Muscle of arm (tissue), 12 donors: ENCODE measurements around the gene NUP214. TPM values are rescaled to one million over a fixed set of nuclear protein-coding genes. Genes with fewer than 3 reads are reported as not detected.
"Not testable (repeated sequence)": the region's sequence is repeated elsewhere in the genome, so short reads cannot be mapped to it uniquely, and the experiment has no call there.

Experiments
- DNase-seq: peaks from one replicate; pipeline ENCODE4 v3.0.0-alpha.2; 2013
- polyA plus RNA-seq, 12 donors: library from polyadenylated mRNA; unstranded; fragments of 120-200 nt; gene quantifications; one replicate each; pipeline ENCODE4 v1.2.1, GENCODE V29; 2013; ENCODE audit not compliant: insufficient read length in 12 of 12

The NUP214 gene
- polyA plus RNA-seq, 12 donors: 22.6 to 142 (median 27.5) TPM; not detected in 1

DNA sequence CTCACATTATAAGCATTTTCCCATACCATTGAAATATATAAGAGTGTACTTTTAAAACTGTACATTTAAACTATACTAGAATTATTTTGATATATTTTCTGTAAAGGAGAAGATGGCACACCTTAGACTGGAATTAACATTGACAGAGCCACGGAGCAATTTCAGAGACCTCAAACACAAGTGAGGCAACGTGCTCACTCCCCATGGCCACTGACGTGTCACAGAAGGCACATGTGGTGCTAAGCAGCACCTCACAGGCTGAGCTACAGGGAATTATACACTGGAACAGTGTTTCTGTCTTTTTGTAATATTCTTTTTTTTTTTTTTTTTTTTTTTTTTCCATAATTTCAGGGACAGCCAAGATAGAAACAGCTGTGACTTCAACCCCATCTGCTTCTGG is 66.5 kb downstream of the NUP214 start:
- no peak for DNase-seq

DNA sequence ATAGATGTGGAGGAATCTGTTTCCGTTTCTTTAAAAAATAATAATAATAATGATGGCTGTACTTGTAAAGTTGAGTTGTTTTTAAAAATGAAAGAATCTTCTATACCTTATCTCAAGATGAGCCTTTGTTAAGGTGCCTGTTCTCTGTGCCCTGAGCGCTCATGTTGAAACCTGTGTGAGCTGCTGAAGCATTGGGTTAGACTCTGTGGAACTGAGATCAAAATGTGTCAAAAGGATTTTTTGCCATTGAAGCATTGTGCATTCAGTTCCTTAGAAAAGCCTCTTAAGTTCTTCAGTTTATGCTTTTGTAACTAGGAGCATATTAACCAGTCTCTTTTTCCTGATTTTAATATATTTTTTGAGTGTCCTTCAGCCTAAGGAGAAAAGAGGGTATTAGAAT is 67.7 kb downstream of the NUP214 start:
- DNase-seq: no peak

DNA sequence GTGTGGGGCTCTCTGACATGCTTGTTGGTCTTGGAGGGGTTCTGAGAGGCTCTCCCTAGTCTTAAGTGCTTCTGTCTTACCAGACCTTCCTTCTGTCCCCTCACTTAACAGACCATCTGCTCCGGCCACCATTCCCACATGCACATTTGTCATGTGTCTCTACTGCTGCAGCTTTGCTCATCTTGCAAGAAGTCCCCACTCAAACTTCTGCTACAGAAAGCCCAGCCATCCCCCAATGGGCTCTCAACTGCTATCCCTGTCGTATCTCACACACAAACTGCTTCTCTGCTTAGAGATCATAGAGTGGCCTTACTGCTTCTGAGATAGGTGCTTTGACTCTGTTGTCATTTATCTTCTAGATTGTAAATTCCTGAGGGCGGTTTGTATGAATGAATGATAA is 69.4 kb downstream of the NUP214 start:
- DNase-seq: no peak

DNA sequence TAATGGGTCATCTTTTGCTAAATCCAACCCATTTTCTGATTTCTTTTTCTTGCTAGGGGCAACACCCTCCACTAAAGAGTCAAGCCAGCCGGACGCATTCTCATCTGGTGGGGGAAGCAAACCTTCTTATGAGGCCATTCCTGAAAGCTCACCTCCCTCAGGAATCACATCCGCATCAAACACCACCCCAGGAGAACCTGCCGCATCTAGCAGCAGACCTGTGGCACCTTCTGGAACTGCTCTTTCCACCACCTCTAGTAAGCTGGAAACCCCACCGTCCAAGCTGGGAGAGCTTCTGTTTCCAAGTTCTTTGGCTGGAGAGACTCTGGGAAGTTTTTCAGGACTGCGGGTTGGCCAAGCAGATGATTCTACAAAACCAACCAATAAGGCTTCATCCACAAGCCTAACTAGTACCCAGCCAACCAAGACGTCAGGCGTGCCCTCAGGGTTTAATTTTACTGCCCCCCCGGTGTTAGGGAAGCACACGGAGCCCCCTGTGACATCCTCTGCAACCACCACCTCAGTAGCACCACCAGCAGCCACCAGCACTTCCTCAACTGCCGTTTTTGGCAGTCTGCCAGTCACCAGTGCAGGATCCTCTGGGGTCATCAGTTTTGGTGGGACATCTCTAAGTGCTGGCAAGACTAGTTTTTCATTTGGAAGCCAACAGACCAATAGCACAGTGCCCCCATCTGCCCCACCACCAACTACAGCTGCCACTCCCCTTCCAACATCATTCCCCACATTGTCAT is 72.0 kb downstream of the NUP214 start:
- no peak for DNase-seq

DNA sequence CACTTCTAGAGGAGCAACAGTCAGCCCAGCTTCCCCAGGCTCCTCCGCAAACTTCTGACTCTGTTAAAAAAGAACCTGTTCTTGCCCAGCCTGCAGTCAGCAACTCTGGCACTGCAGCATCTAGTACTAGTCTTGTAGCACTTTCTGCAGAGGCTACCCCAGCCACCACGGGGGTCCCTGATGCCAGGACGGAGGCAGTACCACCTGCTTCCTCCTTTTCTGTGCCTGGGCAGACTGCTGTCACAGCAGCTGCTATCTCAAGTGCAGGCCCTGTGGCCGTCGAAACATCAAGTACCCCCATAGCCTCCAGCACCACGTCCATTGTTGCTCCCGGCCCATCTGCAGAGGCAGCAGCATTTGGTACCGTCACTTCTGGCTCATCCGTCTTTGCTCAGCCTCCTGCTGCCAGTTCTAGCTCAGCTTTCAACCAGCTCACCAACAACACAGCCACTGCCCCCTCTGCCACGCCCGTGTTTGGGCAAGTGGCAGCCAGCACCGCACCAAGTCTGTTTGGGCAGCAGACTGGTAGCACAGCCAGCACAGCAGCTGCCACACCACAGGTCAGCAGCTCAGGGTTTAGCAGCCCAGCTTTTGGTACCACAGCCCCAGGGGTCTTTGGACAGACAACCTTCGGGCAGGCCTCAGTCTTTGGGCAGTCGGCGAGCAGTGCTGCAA is 72.8 kb downstream of the NUP214 start:
- no peak for DNase-seq

DNA sequence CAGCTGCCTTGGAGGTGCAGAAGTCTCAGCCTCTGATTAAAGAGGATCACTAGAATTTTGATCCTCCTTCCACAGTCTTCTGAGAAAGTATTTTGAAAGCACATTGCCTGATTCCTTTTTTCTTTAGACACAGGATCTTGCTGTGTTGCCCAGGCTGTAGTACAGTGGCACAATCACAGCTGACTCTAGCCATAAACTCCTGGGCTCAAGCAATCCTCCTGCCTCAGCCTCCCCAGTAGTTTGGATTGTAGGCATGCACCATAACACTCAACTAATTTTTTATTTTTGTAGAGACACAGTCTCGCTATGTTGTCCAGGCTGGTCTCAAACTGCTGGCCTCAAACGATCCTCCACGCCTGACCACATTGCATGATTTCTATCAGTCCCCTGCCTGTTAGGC is 76.5 kb downstream of the NUP214 start:
- no peak for DNase-seq

DNA sequence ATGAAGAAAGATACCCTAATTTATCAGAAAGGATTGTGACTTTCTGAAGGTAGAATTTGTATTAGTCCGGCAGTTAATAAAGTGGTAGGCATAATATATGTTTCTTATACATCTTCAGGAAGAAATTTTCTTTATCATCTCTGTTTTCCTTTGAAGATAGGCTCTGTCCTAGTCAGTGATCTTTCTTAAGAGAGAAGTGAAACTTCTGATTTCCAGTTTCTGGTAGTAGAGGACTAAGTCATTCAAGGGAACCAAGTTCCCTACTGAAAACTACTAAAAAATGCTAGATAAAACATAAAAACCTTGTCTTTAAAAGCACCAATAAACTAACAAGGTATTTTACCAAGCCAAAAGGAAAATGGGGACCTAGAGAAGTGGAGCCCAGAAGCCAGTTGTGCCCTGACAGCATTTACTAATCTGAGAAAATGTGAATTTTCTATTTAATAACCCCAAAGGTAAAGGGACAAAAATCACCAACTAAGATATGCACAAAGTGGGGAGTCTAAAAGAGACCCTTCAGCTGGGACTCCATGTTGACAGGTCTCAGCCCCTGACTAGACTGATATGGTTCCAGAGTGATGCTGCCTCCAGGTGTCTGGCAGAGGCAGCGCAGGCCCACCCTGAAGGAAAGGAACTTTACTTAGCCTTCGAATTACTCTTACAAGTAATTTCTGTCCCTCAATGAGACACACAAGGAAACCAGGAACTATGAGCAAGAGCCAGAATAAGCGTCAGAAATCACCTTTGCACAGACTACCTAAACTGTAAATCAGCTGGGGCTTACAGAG is 78.2 kb downstream of the NUP214 start:
- no peak for DNase-seq

DNA sequence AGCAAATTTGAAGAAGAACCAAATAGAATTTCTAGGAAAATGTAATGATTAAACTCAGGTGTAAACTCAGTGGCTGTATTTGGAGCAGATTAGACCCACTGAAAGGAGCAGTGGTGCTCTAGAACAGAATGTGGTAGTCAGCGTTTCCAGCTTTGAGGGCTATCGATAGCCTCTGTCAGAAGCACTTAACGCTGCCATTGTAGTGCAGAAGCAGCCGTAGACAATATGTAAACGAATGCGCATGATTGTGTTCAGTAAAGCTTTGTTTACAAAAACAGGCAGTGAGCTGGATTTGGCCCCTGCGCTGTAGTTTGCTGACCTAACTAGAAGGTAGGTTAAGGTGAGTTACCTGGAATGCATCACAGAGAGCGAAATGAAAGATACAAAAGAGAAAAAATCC is 78.9 kb downstream of the NUP214 start:
- no peak for DNase-seq

DNA sequence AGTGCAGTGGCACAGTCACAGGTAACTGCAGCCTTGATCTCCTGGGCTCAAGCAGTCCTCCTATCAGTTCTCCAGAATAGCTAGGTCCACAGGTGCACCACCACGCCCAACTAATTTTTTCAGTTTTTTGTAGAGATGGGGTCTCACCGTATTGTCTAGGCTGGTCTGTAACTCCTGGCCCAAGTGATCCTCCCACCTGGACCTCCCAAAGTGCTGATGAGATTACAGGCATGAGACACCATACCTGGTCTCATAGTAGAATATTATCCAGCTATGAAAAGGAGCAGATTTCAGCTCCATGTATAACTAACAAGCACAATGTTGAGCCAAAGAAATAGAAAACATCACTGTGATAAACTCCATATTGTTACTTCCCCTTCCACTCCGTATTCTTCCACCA is 81.1 kb downstream of the NUP214 start:
- no peak for DNase-seq

DNA sequence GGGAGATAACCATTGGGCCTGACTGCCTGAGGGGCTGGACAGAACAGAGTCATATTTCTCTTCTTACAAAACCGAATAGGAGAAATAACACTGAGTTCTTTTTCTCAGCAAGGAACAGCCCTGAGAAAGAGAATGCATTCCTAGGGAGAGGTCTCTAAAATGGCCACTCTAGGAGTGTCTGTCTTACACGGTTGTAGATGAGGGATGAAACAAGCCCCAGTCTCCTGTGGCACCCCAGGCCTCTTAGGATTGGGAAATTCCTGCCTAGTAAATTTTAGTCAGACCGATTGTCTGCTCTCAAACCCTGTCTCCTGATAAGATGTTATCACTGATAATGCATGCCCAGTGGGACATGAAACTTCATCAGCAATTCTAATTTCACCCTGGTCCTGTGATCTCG is 86.5 kb downstream of the NUP214 start:
- not testable (repeated sequence) for DNase-seq

DNA sequence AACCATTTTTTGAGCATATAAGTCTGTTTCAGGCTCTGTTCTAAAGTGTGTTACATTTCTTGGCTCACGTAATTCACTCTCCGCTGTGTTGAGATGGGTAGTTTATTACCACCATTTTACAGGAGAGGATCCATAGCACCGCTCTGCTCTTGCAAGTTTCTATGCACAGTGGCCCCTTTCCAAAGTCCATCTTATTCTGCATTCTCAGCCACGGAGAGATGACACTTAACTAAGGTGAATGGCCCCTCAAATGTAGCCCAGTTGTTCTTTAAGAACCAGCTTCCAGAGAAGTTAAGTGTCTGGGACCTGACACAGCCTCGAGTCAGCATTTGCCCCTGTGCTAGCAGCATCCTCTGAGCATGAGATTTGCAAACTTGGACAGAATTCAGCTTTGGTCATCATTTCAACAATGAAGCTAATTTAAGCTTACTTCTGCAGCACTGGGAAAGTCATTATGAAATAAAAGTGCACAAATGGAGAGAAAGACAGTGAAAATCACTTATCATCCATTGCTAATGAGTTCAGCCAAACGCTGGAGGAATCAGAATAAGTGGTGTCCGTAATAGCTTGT is 89.0 kb downstream of the NUP214 start:
- DNase-seq: no peak

DNA sequence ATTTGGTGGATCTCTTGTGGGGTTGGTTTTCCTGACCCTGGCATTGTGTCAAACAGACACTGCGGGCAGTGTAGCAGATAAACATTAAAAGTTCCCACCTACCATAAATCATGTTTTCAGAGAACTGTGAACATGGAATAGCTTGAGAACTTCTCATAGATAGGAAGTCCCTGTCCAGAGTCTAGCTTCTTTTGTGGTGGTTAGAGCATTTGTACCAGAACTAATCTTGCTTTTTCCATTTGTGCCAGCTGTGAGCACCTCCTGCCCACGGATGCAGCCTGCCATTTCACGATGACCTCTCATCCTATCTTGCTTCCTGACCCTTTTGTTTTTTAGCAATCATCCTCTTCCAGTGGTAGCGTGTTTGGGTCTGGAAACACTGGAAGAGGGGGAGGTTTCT is 89.5 kb downstream of the NUP214 start:
- no peak for DNase-seq

DNA sequence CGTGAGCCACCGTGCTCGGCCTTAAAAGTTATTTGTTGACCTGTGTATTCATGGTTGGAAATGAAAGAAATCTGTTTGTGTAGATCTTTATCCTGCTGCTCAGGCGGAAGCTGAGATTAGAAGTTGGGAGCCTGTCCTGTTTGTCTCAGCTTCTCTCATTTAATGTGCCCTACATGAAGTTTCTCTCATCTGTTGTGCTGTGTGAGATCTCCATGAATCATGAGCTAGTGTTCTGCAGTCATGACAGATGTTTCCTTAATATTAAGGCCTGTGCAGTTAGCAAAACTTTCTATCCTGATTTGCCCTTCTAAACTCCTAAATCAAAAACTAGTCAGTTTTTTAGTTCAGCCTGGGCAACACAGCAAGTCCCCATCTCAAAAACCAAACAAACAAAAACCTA is 91.4 kb downstream of the NUP214 start:
- no peak for DNase-seq

DNA sequence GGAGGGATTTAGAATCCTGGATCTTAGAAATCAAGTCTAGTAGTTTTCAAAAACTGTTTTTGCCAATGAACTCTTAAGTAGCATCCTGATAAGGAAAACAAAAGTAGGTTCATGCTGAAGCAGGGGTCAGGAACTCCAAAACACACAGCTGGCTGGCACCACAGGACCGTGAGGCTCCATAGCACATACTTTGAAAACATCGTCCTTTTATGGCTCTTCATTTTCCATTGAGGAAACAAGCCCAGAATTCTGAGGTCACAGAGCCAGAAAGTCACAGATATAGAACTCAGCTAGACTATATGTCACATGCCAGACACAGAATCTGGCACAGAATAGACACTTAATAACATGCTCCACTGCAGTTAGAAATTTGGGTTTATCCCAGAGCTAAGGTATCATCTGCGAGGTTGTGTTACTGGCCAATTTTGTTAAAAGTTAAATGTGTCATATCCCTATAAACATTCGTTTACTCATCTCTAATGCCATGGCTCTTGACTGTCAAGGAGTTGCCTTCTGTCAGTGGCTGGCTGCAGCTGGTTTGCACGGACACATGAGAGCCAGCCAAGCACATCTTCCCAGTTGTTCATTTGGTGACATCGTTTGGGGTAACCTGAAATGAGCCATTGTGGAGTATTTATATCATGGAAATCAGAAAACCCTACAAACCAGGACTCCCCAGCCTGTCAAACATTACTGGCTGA is 92.1 kb downstream of the NUP214 start:
- no peak for DNase-seq

DNA sequence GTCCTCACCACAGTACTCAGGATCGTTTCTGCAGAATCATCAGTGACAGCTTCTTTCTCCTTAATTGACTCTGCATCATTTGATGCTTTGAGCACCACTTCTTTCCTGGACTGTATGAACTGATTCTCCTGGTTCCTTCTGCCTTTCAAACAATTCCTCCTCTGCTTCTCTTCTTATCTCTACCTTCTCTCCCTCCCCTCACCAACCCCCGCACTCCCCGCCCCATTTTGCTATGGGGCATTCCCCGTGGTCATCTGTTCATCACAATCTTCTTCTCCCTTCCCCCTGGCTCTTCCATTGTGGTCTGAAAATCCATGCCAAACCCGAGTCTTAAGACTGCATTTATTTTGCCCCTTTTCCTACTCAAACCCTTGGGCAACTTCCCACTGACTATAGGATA is 93.0 kb downstream of the NUP214 start:
- no peak for DNase-seq

DNA sequence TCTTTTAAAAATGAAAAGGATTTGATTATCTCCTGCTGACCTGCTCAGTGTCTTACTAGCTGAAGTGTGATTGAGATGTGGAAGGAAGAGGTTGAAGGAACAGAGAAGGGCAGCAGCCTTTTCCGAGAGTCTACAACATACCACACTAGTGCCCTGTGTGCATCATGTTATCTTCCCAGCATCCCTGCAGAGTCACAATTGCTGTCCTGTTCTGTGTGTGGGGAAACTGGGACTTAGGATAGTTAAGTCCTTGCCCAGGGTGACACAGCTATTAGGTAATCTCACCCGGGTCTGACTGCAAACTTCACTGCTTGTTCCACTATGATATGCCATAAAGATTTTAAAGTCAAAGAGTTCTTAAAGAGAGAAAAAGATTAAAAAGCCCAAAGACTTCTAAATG is 95.1 kb downstream of the NUP214 start:
- no peak for DNase-seq

DNA sequence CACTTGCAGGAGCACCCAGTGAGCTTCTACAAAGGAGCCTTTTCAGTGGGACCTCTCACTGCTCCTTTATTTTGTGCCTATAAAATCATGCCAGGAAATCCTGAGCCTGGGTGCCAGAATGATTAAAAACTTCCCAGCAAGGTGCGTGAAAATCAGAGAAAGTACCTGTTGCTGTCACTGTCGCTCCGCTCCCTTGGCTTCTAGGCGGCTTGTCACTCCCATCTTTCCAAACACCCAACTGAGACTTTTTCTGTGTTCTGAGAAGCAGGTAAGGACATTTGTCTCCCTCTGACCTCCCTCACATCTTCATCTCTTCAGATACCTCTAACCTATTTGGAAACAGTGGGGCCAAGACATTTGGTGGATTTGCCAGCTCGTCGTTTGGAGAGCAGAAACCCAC is 97.1 kb downstream of the NUP214 start:
- DNase-seq: no peak

DNA sequence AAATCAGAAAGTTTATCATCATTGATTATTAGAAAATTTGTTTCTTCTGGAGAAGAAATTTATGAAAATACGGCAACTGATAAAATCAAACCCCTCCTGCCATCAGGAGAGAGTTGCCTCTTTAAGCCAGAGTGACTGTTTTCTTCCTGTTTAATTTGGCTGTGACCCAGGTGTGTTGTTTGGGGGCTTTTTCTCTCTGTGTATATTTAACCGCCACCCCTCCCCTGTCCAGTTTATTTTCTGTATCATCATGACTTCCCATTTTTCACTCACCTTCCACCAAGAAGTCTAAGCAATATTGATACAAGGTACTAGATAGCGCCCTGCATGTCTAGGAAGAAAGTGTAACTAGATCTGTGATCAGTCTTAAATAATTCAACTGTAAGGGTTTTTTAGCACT is 100.8 kb downstream of the NUP214 start:
- no peak for DNase-seq

DNA sequence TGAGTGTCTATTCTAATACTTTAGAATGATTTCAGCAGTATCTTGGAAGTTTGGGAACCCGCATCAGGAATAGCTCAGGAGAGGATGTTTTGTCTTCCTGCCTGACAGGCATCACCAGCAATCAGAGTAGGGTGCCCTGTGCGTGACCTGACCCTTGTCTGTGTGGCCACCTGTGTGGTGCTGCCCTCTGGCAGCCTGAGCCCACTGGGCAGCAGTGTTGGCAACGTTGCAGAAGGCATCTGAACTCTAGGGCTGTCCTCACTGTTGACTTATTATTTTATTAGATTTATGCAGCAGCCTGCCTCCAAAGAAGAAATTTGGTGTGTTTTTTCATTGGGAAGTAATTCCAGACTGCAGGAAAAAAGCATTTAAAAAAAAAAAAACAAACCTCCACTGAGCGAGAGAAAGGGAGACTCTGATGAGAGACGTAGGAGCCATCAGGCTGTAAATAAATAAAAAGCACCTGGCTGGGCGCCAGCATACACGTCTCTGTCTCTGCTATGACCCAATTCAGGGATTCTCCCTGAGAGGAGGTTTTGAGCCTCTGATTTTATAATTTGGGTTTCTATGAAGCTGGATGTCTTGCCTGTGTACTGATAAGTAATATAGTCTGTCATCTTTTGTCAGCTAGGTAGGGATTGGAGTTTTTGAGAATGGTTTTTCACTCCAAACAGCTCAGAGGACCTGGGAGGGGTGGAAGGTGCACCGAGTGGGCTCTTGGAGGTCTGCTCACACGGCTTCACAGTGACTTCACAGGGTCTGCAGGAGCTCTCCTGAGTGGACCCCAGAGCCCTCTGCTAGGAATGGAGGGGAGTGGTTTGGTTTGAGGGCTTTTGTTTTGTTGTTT is 101.9 kb downstream of the NUP214 start:
- DNase-seq: no peak

DNA sequence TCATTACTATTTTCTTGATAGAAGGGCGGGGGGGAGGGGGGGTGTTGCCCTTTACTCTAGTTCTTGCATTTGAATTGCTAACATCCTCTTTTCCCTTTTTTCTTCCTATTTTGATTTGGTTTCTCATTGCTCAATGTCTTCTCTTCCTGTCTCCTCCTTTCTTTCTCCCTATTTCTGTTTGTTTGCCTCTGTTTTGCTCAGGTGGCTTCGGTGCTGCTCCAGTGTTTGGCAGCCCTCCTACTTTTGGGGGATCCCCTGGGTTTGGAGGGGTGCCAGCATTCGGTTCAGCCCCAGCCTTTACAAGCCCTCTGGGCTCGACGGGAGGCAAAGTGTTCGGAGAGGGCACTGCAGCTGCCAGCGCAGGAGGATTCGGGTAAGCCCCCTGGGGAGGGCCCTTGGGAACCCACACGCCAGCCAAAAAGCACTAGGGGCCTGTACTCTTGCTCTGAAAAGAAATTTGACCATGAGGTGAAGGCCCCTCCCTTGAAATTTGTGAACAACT is 102.6 kb downstream of the NUP214 start:
- no peak for DNase-seq

DNA sequence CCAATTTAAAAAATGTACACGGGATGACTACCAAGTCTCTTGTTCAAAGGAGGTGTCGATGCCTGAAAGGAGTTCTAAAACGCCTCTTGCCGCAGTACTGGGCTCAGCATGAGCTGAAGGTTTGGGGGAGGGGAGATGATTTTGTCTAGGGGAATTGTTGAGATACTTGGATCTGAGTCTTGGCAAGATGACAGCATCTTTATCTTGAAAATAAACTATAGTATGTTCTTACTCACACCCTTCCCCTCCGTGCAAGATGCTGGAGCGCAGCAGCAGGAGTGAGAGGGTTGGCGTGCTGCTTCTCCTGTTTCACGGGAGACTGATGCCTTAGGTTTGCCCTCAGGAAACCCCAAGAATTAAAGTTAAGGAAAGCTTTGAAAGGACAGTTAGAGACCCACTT is 103.6 kb downstream of the NUP214 start:
- no peak for DNase-seq
